K562 (cell line): ENCODE measurements around the gene ADIPOR1. TPM values are rescaled to one million over a fixed set of nuclear protein-coding genes. Genes with fewer than 3 reads are reported as not detected.

Experiments used
- CREB1 ChIP-seq, 2 experiments: sonication (generic) in 1 of 2; formaldehyde crosslinking in 1 of 2; IDR thresholded peaks; 2 replicates each; pipeline versions ENCODE4 v1.6.1 to v1.8.0; 2012 to 2022; ENCODE audit warnings: inconsistent platforms in 1 of 2, mild to moderate bottlenecking in 1 of 2, missing genetic modification reagents in 1 of 2, moderate library complexity in 1 of 2
- DNMT1 ChIP-seq: fragments of 450-650 bp; IDR thresholded peaks from 2 replicates; pipeline ENCODE4 v1.6.1; 2016; ENCODE audit warnings: antibody characterized with exemption, mild to moderate bottlenecking
- HDAC3 ChIP-seq: fragments of 450-650 bp; IDR thresholded peaks from 2 replicates; pipeline ENCODE4 v1.6.1; 2018; ENCODE audit warnings: borderline replicate concordance, mild to moderate bottlenecking, moderate library complexity; ENCODE audit not compliant: partially characterized antibody
- HDAC6 ChIP-seq: IDR thresholded peaks from 2 replicates; pipeline ENCODE4 v1.6.1; 2012; ENCODE audit warnings: low read depth, mild to moderate bottlenecking, control low read depth, inconsistent platforms, low read length, moderate library complexity
- LCOR ChIP-seq: sonication (generic); formaldehyde crosslinking; IDR thresholded peaks from 2 replicates; pipeline ENCODE4 v1.8.0; 2022; ENCODE audit warnings: mild to moderate bottlenecking, missing genetic modification reagents
- MTA1 ChIP-seq: fragments of 450-650 bp; IDR thresholded peaks from 2 replicates; pipeline ENCODE4 v1.6.1; 2017; ENCODE audit warnings: borderline replicate concordance
- MTA2 ChIP-seq: fragments of 450-650 bp; IDR thresholded peaks from 2 replicates; pipeline ENCODE4 v1.6.1; 2016; ENCODE audit warnings: low read depth
- NR3C1 ChIP-seq: sonication (generic); formaldehyde crosslinking; IDR thresholded peaks from 2 replicates; pipeline ENCODE4 v1.8.1; 2022; ENCODE audit warnings: missing genetic modification reagents
- OTX1 ChIP-seq: fragments of 450-650 bp; formaldehyde crosslinking; IDR thresholded peaks from 2 replicates; pipeline ENCODE4 v1.4.0; 2022; ENCODE audit warnings: mild to moderate bottlenecking
- POLR2AphosphoS2 ChIP-seq: IDR thresholded peaks from 2 replicates; pipeline ENCODE4 v1.6.1; 2012; ENCODE audit warnings: low read length, improper control_type of control experiment
- RAD51 ChIP-seq: fragments of 450-650 bp; IDR thresholded peaks from 2 replicates; pipeline ENCODE4 v1.7.1; 2016; ENCODE audit warnings: low read depth, mild to moderate bottlenecking, borderline replicate concordance
- SRF ChIP-seq, 2 experiments: fragments of 250-450, 450-650 bp in 1 of 2; sonication (Bioruptor Pico) in 1 of 2; sonication (generic) in 1 of 2; formaldehyde crosslinking; IDR thresholded peaks; 2 replicates each; pipeline versions ENCODE4 v1.5.0 to v1.5.1; 2020 to 2022; ENCODE audit warnings: mild to moderate bottlenecking in 1 of 2, missing genetic modification reagents in 1 of 2
- TFAM ChIP-seq: fragments of 250-450 bp; sonication (Bioruptor Pico); conservative IDR thresholded peaks from 2 replicates; pipeline ENCODE4 v1.5.0; 2021; ENCODE audit warnings: mild to moderate bottlenecking, moderate library complexity
- ZFP36 ChIP-seq: fragments of 150-350 bp; IDR thresholded peaks from 2 replicates; pipeline ENCODE4 v1.6.1; 2018; ENCODE audit warnings: low read length, low read depth; ENCODE audit not compliant: partially characterized antibody
- ZNF253 ChIP-seq: fragments of 250-450 bp; sonication (Bioruptor Pico); conservative IDR thresholded peaks from 2 replicates; pipeline ENCODE4 v1.6.1; 2021; ENCODE audit warnings: mild to moderate bottlenecking
- ZNF318 ChIP-seq, 2 experiments: fragments of 450-650 bp; IDR thresholded peaks; 2 replicates each; pipeline ENCODE4 v1.6.1; 2016; ENCODE audit warnings: mild to moderate bottlenecking in 2 of 2, borderline replicate concordance in 1 of 2, low read depth in 1 of 2, moderate library complexity in 1 of 2
- ZNF408 ChIP-seq: fragments of 250-450 bp; sonication (Bioruptor Pico); IDR thresholded peaks from 2 replicates; pipeline ENCODE4 v1.4.0; 2020; ENCODE audit warnings: low read depth, mild to moderate bottlenecking, moderate library complexity
- ZNF436 ChIP-seq: fragments of 250-450, 450-650 bp; sonication (Bioruptor Pico); formaldehyde crosslinking; IDR thresholded peaks from 2 replicates; pipeline ENCODE4 v1.7.0; 2020; ENCODE audit warnings: mild to moderate bottlenecking
- polyA plus RNA-seq, 8 experiments: library from polyadenylated mRNA; depleted of rRNA in 4 of 8; stranded (reverse) in 5 of 8; unstranded in 3 of 8; fragments of >200 nt; fragmentation: Nextera tagmentation in 2 of 8; fragmentation: Illumina TruSeq in 1 of 8; extraction: Ambion mirVana in 2 of 8; extraction: Trizol in 1 of 8; gene quantifications; 2 replicates each; pipeline versions ENCODE4 v1.2.1 to v1.2.3, GENCODE V29; 2011 to 2014; ENCODE audit warnings: inconsistent platforms in 1 of 8, missing spikeins in 1 of 8
- total RNA-seq, 7 experiments: library from RNA; depleted of rRNA in 6 of 7; stranded (reverse); fragments of >200 nt in 6 of 7; fragmentation: Illumina TruSeq in 2 of 7; extraction: Trizol in 2 of 7; gene quantifications; 2 replicates each; pipeline versions ENCODE4 v1.2.1 to v1.2.3, GENCODE V29; 2011 to 2021; ENCODE audit warnings: low replicate concordance in 1 of 7
- TF ChIP-seq, protein P1 (sequence below): fragments of 450-650 bp; formaldehyde crosslinking; IDR thresholded peaks from 2 replicates; pipeline ENCODE4 v1.4.0; 2020; ENCODE audit warnings: mild to moderate bottlenecking, moderate library complexity

ADIPOR1 gene
- total and polyA plus RNA-seq, 9 of the 15 experiments (the other 6 are each of a cell fraction or from before 2014, with no cell fraction given): 29.0 to 217 (median 100) TPM

GRCh38 chr1:202938287-202938925 is 19.7 kb downstream of the ADIPOR1 start (continued):
- TF ChIP-seq, protein P1, sequence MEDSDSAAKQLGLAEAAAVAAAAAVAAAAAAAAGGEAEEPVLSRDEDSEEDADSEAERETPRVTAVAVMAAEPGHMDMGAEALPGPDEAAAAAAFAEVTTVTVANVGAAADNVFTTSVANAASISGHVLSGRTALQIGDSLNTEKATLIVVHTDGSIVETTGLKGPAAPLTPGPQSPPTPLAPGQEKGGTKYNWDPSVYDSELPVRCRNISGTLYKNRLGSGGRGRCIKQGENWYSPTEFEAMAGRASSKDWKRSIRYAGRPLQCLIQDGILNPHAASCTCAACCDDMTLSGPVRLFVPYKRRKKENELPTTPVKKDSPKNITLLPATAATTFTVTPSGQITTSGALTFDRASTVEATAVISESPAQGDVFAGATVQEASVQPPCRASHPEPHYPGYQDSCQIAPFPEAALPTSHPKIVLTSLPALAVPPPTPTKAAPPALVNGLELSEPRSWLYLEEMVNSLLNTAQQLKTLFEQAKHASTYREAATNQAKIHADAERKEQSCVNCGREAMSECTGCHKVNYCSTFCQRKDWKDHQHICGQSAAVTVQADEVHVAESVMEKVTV: peak; percentile 63
- TF ChIP-seq MTA2 (peak; percentile 69), CREB1 (IDR thresholded peaks at IDR 0.05) (no peak), CREB1 (CRISPR knock-in tag; IDR thresholded peaks at IDR 0.05) (no peak), NR3C1 (CRISPR knock-in tag) (no peak), HDAC3 (peak; percentile 46), TFAM (CRISPR knock-in tag) (no peak), HDAC6 (no peak), POLR2AphosphoS2 (no peak), DNMT1 (no peak; the same call in 1 of the 2 replicates), ZNF253 (CRISPR knock-in tag) (no peak), SRF (CRISPR knock-in tag; IDR thresholded peaks at IDR 0.05) (0 out of 4 replicates have a peak, but pooled peaks of 1 of the 2 experiments have one; percentile 56), ZFP36 (no peak), LCOR (CRISPR knock-in tag) (0 out of 2 replicates have a peak, but pooled peaks have one; percentile 20), OTX1 (0 out of 2 replicates have a peak, but pooled peaks have one; percentile 37), ZNF318 (IDR thresholded peaks at IDR 0.05; ENCODE audit: borderline replicate concordance in 1 of 2, low read depth in 1 of 2) (peak in 1 of 2 experiments; percentile 81; a peak in 2 of 4 replicates), ZNF408 (CRISPR knock-in tag) (no peak), RAD51 (0 out of 2 replicates have a peak, but pooled peaks have one; percentile 6), MTA1 (peak; percentile 77; the same call in 1 of the 2 replicates), ZNF436 (CRISPR knock-in tag) (no peak)
